ENCODE measurements around the gene PLCH2.

Gene PLCH2

GRCh38 chr1:2441746-2442145, 34.3 kb upstream of the PLCH2 start:
- no peak for DNase-seq
- no peaks in the 10 kb centered on the region for H3K27me3 ChIP-seq (ENCODE audit: insufficient read depth, low read length, poor library complexity)
- no peak overlapping the region for H3K4me3 ChIP-seq (ENCODE audit: low read depth in 1 of 2, low read length in 2 of 2)
- H3K9ac ChIP-seq (ENCODE audit: low read depth, low read length): no peak overlapping the region
- TF ChIP-seq EZH2 (IDR thresholded peaks at IDR 0.05; ENCODE audit: borderline replicate concordance, low read depth, low read length, severe bottlenecking) (no peak), CTCF (IDR thresholded peaks at IDR 0.05; ENCODE audit: borderline replicate concordance, extremely low read depth, low read length, poor library complexity, severe bottlenecking) (no peak)
- H3K36me3 ChIP-seq (ENCODE audit: insufficient read depth, low read length): no peaks in the 10 kb centered on the region
- peaks cover under 1% of the 10 kb centered on the region; the same call in 1 of the 2 replicates for H4K20me1 ChIP-seq (ENCODE audit: insufficient read depth, low read length)
- no peaks in the 10 kb centered on the region for H3K79me2 ChIP-seq (ENCODE audit: insufficient read depth, low read length)
- no peaks in the 10 kb centered on the region for H3K9me3 ChIP-seq (ENCODE audit: insufficient read depth, low read length, severe bottlenecking)
- no peak overlapping the region for H3K4me2 ChIP-seq (ENCODE audit: insufficient read depth, low read length)
- no peak overlapping the region for H3K27ac ChIP-seq (ENCODE audit: low read length)
- no peaks in the 10 kb centered on the region for H3K4me1 ChIP-seq (ENCODE audit: insufficient read depth, low read length)
- H2AFZ ChIP-seq (ENCODE audit: low read depth, low read length): no peak overlapping the region
- no peak for ATAC-seq (ENCODE audit: insufficient read depth, low read depth)

GRCh38 chr1:2442661-2443060, 33.4 kb upstream of the PLCH2 start:
- no peaks in the 10 kb centered on the region for H3K36me3 ChIP-seq (ENCODE audit: insufficient read depth, low read length)
- no peak for ATAC-seq (ENCODE audit: insufficient read depth, low read depth)
- no peak overlapping the region for H3K9ac ChIP-seq (ENCODE audit: low read depth, low read length)
- no peaks in the 10 kb centered on the region for H3K27me3 ChIP-seq (ENCODE audit: insufficient read depth, low read length, poor library complexity)
- no peak overlapping the region for H3K4me3 ChIP-seq (ENCODE audit: low read depth in 1 of 2, low read length in 2 of 2)
- H3K27ac ChIP-seq (ENCODE audit: low read length): no peak overlapping the region
- DNase-seq: no peak
- H3K9me3 ChIP-seq (ENCODE audit: insufficient read depth, low read length, severe bottlenecking): no peaks in the 10 kb centered on the region
- H2AFZ ChIP-seq (ENCODE audit: low read depth, low read length): no peak overlapping the region
- TF ChIP-seq CTCF (IDR thresholded peaks at IDR 0.05; ENCODE audit: borderline replicate concordance, extremely low read depth, low read length, poor library complexity, severe bottlenecking): no peak
- TF ChIP-seq EZH2 (IDR thresholded peaks at IDR 0.05; ENCODE audit: borderline replicate concordance, low read depth, low read length, severe bottlenecking): no peak
- no peaks in the 10 kb centered on the region for H3K4me1 ChIP-seq (ENCODE audit: insufficient read depth, low read length)
- H4K20me1 ChIP-seq (ENCODE audit: insufficient read depth, low read length): peaks cover 3% of the 10 kb centered on the region; the same call in 1 of the 2 replicates
- H3K79me2 ChIP-seq (ENCODE audit: insufficient read depth, low read length): no peaks in the 10 kb centered on the region
- no peak overlapping the region for H3K4me2 ChIP-seq (ENCODE audit: insufficient read depth, low read length)

- no peak overlapping the region for H2AFZ ChIP-seq (ENCODE audit: low read depth, low read length)
- no peaks in the 10 kb centered on the region for H3K27me3 ChIP-seq (ENCODE audit: insufficient read depth, low read length, poor library complexity)
- H3K4me3 ChIP-seq (ENCODE audit: low read depth in 1 of 2, low read length in 2 of 2): no peak overlapping the region
- H3K79me2 ChIP-seq (ENCODE audit: insufficient read depth, low read length): no peaks in the 10 kb centered on the region
- DNase-seq (no peak), ATAC-seq (ENCODE audit: insufficient read depth, low read depth) (no peak)
- no peak overlapping the region for H3K27ac ChIP-seq (ENCODE audit: low read length)
- H3K4me1 ChIP-seq (ENCODE audit: insufficient read depth, low read length): no peaks in the 10 kb centered on the region
- no peak overlapping the region for H3K9ac ChIP-seq (ENCODE audit: low read depth, low read length)
- no peaks in the 10 kb centered on the region for H3K9me3 ChIP-seq (ENCODE audit: insufficient read depth, low read length, severe bottlenecking)
- no peak overlapping the region for H3K4me2 ChIP-seq (ENCODE audit: insufficient read depth, low read length)
- TF ChIP-seq EZH2 (IDR thresholded peaks at IDR 0.05; ENCODE audit: borderline replicate concordance, low read depth, low read length, severe bottlenecking) (no peak), CTCF (IDR thresholded peaks at IDR 0.05; ENCODE audit: borderline replicate concordance, extremely low read depth, low read length, poor library complexity, severe bottlenecking) (no peak)
- no peaks in the 10 kb centered on the region for H3K36me3 ChIP-seq (ENCODE audit: insufficient read depth, low read length)
- peaks cover 3% of the 10 kb centered on the region; the same call in 1 of the 2 replicates for H4K20me1 ChIP-seq (ENCODE audit: insufficient read depth, low read length)
These were observed 32.6 kb upstream of the PLCH2 start for GRCh38 chr1:2443277-2444137.

Measured in DND-41 (cell line).